ENCODE measurements around the gene KRT14. TPM values are rescaled to one million over a fixed set of nuclear protein-coding genes. Genes with fewer than 3 reads are reported as not detected.
"Not testable (repeated sequence)": the region's sequence is repeated elsewhere in the genome, so short reads cannot be mapped to it uniquely, and the experiment has no call there.

KRT14 gene
- polyA plus RNA-seq, 1 donor, result not detected

- DNase-seq, result not testable (repeated sequence)
These were observed 20.2 kb upstream of the KRT14 start for GRCh38 chr17:41606930-41607329.

DNA sequence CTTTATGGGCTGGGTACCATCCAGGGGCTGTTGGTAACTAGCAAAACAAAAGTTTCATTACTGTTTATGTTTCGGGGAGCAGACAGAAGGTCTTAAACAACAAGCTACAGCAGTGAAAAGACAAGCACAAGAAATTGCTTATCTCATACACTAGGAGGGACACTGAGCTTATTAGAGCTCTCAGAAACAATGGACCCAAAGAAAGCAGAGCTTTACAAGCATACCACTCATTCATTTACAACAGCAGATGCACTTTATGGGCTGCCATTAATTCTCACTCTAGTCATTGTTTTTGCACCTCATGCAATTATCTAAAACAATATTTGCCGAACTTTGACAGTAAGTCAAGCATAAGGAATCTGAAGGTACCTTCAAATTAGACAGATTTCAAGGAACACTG is 15.8 kb upstream of the KRT14 start:
- no peak for DNase-seq

- no peak for DNase-seq
These were observed 13.6 kb upstream of the KRT14 start for GRCh38 chr17:41600318-41600717.

DNA sequence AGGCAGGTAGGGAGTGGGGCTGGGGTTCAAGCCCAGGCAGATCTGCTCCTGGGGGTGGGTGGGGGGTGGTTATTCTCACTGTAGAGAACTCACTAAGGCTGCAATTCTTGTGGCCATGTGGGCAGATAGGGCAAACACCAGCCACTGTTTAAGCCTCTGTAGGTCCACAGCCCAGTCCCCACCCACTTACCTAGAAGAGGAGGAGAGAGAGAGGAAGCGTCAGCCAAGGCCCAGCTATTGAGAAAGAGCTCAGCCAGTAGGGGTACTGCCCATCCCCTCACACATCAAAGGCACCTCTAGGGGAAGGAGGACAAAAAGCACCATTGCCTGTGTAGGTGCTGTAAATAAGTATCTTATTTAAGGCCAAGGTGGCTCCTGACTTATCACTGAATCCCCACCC is 13.0 kb upstream of the KRT14 start:
- DNase-seq, result no peak

DNA sequence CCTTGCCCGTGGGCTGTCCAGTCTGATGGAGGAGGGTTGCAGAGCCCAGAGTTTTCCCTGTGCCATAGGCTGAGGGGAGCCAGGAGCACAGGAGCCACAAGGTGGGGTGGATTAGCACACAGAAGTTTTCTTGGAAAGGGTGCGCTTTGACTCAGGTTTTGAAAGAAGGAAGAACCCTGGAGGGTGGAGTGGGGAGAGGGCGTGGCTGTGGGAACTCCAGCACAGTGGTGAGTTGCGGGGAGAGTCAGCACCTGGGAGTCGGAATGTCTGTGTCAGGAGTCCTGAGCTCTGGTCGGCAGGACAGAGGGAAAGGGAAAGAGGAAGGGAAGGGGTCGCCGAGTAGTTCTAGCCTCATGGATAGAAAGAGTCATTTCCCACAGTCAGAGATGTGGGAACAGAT is 8.9 kb upstream of the KRT14 start:
- no peak for DNase-seq

- no peak for DNase-seq
These were observed 7.7 kb upstream of the KRT14 start for GRCh38 chr17:41594363-41594915.

DNA sequence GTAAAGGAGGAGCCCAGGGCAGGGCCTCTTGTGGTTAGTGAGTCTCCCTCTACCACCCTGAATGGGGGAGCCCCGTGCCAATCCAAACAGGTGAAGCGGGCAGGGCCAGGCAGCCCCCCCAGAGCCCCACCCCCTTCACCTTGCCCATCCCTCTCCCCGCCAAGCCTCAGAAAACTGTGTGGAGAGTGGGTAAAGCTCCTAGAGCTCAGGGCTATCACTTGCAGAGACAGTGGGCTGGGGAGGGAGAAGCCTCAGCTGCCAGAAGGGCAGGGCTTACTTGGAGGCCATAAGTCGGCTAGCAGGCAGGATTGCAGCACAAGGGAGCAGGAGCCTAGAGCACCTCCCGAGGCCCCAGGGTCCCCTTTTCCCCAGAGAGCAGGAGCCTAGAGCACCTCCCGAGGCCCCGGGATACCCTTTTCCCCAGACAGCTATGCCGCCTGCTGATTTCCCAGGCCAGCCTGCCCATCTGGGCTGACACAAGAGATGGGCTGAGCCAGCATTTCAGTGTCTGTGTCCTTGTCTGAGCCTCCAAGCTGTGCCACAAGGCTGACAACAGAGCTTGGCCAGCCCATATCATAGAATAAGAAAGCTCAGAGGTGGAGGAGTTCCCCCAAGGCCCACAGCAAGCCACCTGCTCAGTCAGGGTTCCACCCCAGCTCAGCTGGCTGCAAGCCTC is 6.7 kb upstream of the KRT14 start:
- no peak for DNase-seq

- no peak for DNase-seq
These were observed 6.1 kb upstream of the KRT14 start for GRCh38 chr17:41592601-41593305.

DNA sequence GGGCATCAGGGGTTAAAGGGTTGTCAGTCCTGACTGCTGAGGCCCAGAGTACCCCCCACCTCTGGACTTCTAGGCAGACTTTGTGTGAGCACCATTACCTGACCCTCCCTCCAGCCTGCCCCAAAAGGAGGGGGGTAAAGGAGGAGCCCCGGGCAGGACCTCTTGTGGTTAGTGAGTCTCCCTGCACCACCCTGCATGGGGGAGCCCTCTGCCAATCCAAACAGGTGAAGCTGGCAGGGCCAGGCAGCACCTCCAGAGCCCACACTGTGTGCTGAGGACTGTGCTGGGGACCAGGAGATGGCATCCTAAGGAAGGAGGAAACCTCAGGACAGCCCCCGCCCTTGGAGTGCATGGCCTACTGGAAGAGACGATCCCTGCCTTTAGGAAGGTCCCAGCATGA is 2.6 kb upstream of the KRT14 start:
- no peak for DNase-seq

GRCh38 chr17:41588126-41588810 is 1.6 kb upstream of the KRT14 start:
- no peak for DNase-seq

DNA sequence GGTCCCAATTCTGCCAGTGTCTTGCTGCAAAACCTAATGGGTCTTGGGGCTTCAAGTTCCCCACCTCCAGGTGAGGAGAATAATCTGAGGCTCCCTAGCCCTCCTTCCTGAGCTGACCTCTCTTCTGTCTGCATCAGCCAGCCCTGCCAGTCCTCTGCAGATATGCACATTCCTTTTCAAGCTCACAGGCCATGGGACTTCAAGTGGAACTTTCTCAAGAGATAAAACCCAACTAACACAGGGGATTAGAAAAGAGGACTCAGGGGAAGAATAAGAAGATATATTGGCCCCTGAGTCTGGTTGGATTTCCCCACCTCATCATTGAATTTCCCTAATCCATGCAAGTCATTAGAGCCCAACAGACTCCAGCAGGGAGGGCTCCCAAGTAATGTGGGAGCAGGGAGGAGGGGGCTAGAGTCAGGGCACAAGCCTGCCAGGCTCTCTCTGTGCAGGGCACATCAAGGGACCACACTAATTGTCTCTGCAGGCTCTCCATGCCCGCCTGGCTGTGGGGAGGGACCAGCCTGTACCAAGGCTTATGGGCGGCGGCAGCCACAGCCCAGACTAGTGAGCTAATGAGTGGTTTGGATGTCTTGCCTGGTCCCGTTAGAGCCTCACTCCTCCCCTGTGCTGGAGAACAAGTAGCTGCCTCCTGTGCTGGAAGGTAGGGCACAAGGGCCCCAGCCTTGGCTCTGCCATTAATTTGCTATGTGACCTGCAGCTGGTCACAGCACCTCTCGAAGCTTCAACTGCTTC is 1.2 kb downstream of the KRT14 start:
- no peak for DNase-seq

- not testable (repeated sequence) for DNase-seq
These were observed 2.3 kb downstream of the KRT14 start for GRCh38 chr17:41584331-41584927.

- DNase-seq, result no peak
These were observed 3.3 kb downstream of the KRT14 start for GRCh38 chr17:41583137-41584127.

DNA sequence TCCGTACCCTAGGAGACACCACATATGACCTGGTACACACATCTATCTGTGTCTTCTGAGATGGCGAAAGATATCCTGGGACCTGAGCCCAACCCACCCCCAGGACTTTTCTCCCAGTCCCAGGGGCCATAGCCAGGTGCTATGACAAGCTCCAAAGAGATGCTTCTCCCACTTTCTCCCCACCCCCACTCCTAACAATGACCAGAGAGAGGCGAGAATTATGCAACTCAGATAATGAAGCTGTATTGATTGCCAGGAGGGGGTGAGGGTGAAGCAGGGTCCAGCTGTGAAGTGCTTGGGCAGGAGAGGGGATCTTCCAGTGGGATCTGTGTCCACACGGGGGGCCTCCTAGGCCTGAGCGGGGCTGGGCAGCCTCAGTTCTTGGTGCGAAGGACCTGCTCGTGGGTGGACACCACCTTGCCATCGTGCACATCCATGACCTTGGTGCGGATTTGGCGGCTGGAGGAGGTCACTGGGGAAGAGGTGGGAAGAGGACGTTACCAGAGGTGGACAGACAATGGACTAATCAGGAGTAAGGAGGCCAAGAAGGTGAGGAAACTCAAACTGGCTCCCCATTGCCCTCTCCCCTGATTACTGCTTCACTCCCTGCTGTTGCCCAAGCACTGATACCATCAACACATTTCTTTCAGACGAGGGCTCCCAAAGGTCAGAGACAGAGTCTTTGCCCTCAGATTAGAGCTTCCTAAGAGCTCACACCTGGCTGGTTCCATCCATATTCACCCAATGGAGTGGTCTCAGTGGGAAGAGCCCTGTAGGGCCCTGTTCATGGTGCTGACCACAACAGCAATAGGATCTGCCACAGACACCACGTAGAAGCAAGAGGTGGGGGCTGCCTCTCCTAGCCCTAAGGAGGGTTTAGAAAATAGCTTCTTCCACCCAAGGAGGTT is 4.4 kb downstream of the KRT14 start:
- DNase-seq, result not testable (repeated sequence)

- DNase-seq, result no peak
These were observed 5.2 kb downstream of the KRT14 start for GRCh38 chr17:41581366-41582060.

DNA sequence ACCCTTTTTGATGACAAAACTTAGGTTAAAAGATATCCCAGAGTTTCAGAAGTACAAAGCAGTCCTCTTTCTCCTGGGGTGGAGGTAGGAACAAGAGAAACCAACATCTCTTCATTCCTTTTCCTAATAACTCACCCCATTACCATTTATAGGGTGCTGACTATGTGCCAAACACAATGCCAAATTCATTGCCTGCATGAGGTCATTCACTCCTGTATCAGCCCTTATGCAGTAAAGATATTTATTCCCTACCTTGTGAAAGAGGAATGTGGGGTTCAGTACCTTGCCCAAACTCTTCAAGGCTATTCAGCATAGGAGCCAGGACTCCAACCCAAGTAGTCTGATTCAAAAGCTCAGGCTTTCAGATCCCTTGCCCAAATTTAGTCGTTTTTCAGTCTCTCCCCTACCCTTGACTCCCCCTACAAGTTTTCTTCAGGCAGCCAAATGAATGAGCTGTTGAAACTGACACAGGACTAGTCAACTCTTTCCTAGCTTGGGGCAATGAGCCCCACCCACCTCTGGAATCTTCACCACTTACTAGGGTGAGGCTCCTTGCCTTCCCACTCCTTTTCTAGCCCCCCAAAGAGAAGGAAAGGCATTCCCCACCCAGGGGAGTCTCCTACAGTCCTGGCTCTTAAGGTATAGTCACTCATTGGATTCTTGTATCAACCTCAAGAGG is 5.9 kb downstream of the KRT14 start:
- no peak for DNase-seq

DNA sequence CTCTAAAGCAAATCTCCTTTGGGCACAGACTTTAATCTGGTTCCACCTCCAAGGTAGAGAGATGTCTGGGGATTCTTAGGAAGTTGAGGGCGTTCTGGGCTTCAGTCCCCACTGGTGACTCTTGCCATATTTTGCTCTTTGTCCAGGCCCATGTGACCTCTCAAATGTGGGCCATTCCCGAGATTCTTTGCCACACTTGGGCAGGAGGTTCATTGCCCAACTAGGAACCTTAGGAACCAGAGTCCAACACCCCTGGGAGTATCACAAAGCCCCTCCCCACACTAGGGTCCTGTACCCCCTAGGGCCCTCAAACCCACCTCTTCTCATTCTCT is 6.5 kb downstream of the KRT14 start:
- no peak for DNase-seq

Measured in left kidney (tissue), 2 donors.